HEK293 (cell line): ENCODE data around the gene FXYD3.

ENCODE experiments used
- FEZF1 ChIP-seq: fragments of 450-650 bp; formaldehyde crosslinking; IDR thresholded peaks from 2 replicates; pipeline ENCODE4 v1.5.1; 2016; ENCODE audit warnings: missing biosample characterization, missing genetic modification characterization
- OSR2 ChIP-seq: fragments of 450-650 bp; formaldehyde crosslinking; IDR thresholded peaks from 2 replicates; pipeline ENCODE4 v1.5.1; 2016; ENCODE audit warnings: missing biosample characterization, missing genetic modification characterization
- PATZ1 ChIP-seq: fragments of 450-650 bp; formaldehyde crosslinking; IDR thresholded peaks from 2 replicates; pipeline ENCODE4 v1.5.1; 2016; ENCODE audit warnings: missing biosample characterization, missing genetic modification characterization
- SALL2 ChIP-seq: fragments of 450-650 bp; formaldehyde crosslinking; IDR thresholded peaks from 2 replicates; pipeline ENCODE4 v1.5.0; 2017; ENCODE audit warnings: missing biosample characterization, mild to moderate bottlenecking, missing genetic modification characterization, borderline replicate concordance
- SCRT1 ChIP-seq: fragments of 450-650 bp; formaldehyde crosslinking; IDR thresholded peaks from 2 replicates; pipeline ENCODE4 v1.5.1; 2016; ENCODE audit warnings: missing biosample characterization, missing genetic modification characterization, borderline replicate concordance
- SETDB1 ChIP-seq: IDR thresholded peaks from one replicate; pipeline ENCODE4 v1.6.1; 2017; ENCODE audit warnings: mild to moderate bottlenecking, low read length, moderate library complexity, mixed read lengths; ENCODE audit not compliant: insufficient read length
- SP3 ChIP-seq: fragments of 450-650 bp; formaldehyde crosslinking; IDR thresholded peaks from 2 replicates; pipeline ENCODE4 v1.5.1; 2016; ENCODE audit warnings: missing biosample characterization, missing genetic modification characterization
- TSHZ1 ChIP-seq: fragments of 450-650 bp; formaldehyde crosslinking; IDR thresholded peaks from 2 replicates; pipeline ENCODE4 v1.5.1; 2016; ENCODE audit warnings: missing biosample characterization, missing genetic modification characterization, borderline replicate concordance
- ZBTB17 ChIP-seq: fragments of 450-650 bp; formaldehyde crosslinking; IDR thresholded peaks from 2 replicates; pipeline ENCODE4 v1.5.1; 2016; ENCODE audit warnings: missing biosample characterization, missing genetic modification characterization
- ZBTB44 ChIP-seq: fragments of 450-650 bp; IDR thresholded peaks from 2 replicates; pipeline ENCODE4 v1.5.1; 2018; ENCODE audit warnings: missing biosample characterization, mild to moderate bottlenecking, missing genetic modification characterization
- ZFP37 ChIP-seq: fragments of 450-650 bp; formaldehyde crosslinking; IDR thresholded peaks from 2 replicates; pipeline ENCODE4 v1.5.1; 2016; ENCODE audit warnings: missing biosample characterization, missing genetic modification characterization
- ZFP69B ChIP-seq: fragments of 450-650 bp; formaldehyde crosslinking; IDR thresholded peaks from 2 replicates; pipeline ENCODE4 v1.5.1; 2016; ENCODE audit warnings: missing biosample characterization, missing genetic modification characterization
- ZNF140 ChIP-seq: fragments of 450-650 bp; formaldehyde crosslinking; IDR thresholded peaks from 2 replicates; pipeline ENCODE4 v1.5.1; 2016; ENCODE audit warnings: missing biosample characterization, missing genetic modification characterization
- ZNF16 ChIP-seq: fragments of 450-650 bp; formaldehyde crosslinking; IDR thresholded peaks from 2 replicates; pipeline ENCODE4 v1.5.1; 2016; ENCODE audit warnings: low read depth, missing biosample characterization, missing genetic modification characterization
- ZNF24 ChIP-seq: fragments of 450-650 bp; formaldehyde crosslinking; IDR thresholded peaks from 2 replicates; pipeline ENCODE4 v1.5.1; 2016; ENCODE audit warnings: missing biosample characterization, missing genetic modification characterization
- ZNF248 ChIP-seq: fragments of 450-650 bp; formaldehyde crosslinking; IDR thresholded peaks from 2 replicates; pipeline ENCODE4 v1.5.1; 2017; ENCODE audit warnings: missing biosample characterization, missing genetic modification characterization
- ZNF274 ChIP-seq, 2 experiments: fragments of 200-500 bp in 1 of 2; fragments of 450-650 bp in 1 of 2; sonication (Bioruptor generic) in 1 of 2; formaldehyde crosslinking in 1 of 2; IDR thresholded peaks; 2 replicates each; pipeline versions ENCODE4 v1.5.1 to v1.6.1; 2014 to 2016; ENCODE audit warnings: borderline replicate concordance in 1 of 2, inconsistent platforms in 1 of 2, low read length in 1 of 2, missing biosample characterization in 1 of 2, missing genetic modification characterization in 1 of 2
- ZNF302 ChIP-seq: fragments of 450-650 bp; formaldehyde crosslinking; IDR thresholded peaks from 2 replicates; pipeline ENCODE4 v1.5.1; 2016; ENCODE audit warnings: missing biosample characterization, missing genetic modification characterization, low read depth
- ZNF335 ChIP-seq: fragments of 450-650 bp; formaldehyde crosslinking; conservative IDR thresholded peaks from 2 replicates; pipeline ENCODE4 v1.5.1; 2016; ENCODE audit warnings: missing biosample characterization, missing genetic modification characterization
- ZNF362 ChIP-seq: fragments of 450-650 bp; formaldehyde crosslinking; IDR thresholded peaks from 2 replicates; pipeline ENCODE4 v1.5.1; 2016; ENCODE audit warnings: missing biosample characterization, missing genetic modification characterization
- ZNF391 ChIP-seq: fragments of 450-650 bp; formaldehyde crosslinking; IDR thresholded peaks from 2 replicates; pipeline ENCODE4 v1.5.1; 2016; ENCODE audit warnings: low read depth, missing biosample characterization, missing genetic modification characterization, borderline replicate concordance
- ZNF501 ChIP-seq: fragments of 450-650 bp; formaldehyde crosslinking; IDR thresholded peaks from 2 replicates; pipeline ENCODE4 v1.5.1; 2016; ENCODE audit warnings: missing biosample characterization, missing genetic modification characterization
- ZNF623 ChIP-seq: fragments of 450-650 bp; formaldehyde crosslinking; IDR thresholded peaks from 2 replicates; pipeline ENCODE4 v1.5.1; 2016; ENCODE audit warnings: missing biosample characterization, missing genetic modification characterization
- ZNF639 ChIP-seq: fragments of 450-650 bp; formaldehyde crosslinking; IDR thresholded peaks from 2 replicates; pipeline ENCODE4 v1.5.1; 2016; ENCODE audit warnings: missing biosample characterization, missing genetic modification characterization
- ZNF660 ChIP-seq: fragments of 450-650 bp; IDR thresholded peaks from 2 replicates; pipeline ENCODE4 v1.5.1; 2018; ENCODE audit warnings: missing biosample characterization, mild to moderate bottlenecking, missing genetic modification characterization
- ZNF777 ChIP-seq: fragments of 450-650 bp; formaldehyde crosslinking; IDR thresholded peaks from 2 replicates; pipeline ENCODE4 v1.5.1; 2017; ENCODE audit warnings: missing biosample characterization, missing genetic modification characterization, borderline replicate concordance
- ZNF785 ChIP-seq: fragments of 450-650 bp; formaldehyde crosslinking; IDR thresholded peaks from 2 replicates; pipeline ENCODE4 v1.5.1; 2016; ENCODE audit warnings: missing biosample characterization, missing genetic modification characterization
- ZSCAN30 ChIP-seq: fragments of 450-650 bp; IDR thresholded peaks from 2 replicates; pipeline ENCODE4 v1.5.1; 2018; ENCODE audit warnings: missing biosample characterization, mild to moderate bottlenecking, missing genetic modification characterization, moderate library complexity
- ZXDB ChIP-seq: fragments of 450-650 bp; formaldehyde crosslinking; IDR thresholded peaks from 2 replicates; pipeline ENCODE4 v1.5.1; 2016; ENCODE audit warnings: missing biosample characterization, missing genetic modification characterization

Gene FXYD3

GRCh38 chr19:35090506-35091214, 25.0 kb upstream of the FXYD3 start (continued):
- TF ChIP-seq PATZ1 (tag by site-specific recombination), result peak; percentile 74
- TF ChIP-seq ZNF362, result no peak
- no peak for TF ChIP-seq ZNF248 (tag by site-specific recombination)
- no peak for TF ChIP-seq ZSCAN30
- TF ChIP-seq ZNF140 (tag by site-specific recombination), result no peak
- TF ChIP-seq ZNF639 (tag by site-specific recombination), result no peak
- TF ChIP-seq ZXDB, result peak; percentile 26; the same call in 1 of the 2 replicates
- peak; percentile 51 for TF ChIP-seq ZBTB17
- no peak for TF ChIP-seq ZNF777
- no peak for TF ChIP-seq SETDB1
- no peak for TF ChIP-seq ZNF24 (tag by site-specific recombination)
- no peak for TF ChIP-seq SALL2 (tag by site-specific recombination)
- 0 out of 2 replicates have a peak, but pooled peaks have one; percentile 50 for TF ChIP-seq ZNF501 (tag by site-specific recombination)
- no peak for TF ChIP-seq ZNF623
- no peak for TF ChIP-seq ZNF16 (tag by site-specific recombination)
- no peak for TF ChIP-seq ZNF302 (tag by site-specific recombination)
- no peak for TF ChIP-seq OSR2 (tag by site-specific recombination)
- TF ChIP-seq SCRT1 (tag by site-specific recombination), result no peak
- TF ChIP-seq ZFP69B (tag by site-specific recombination), result no peak
- no peak for TF ChIP-seq ZNF785 (tag by site-specific recombination)
- TF ChIP-seq ZNF391 (tag by site-specific recombination), result no peak
- TF ChIP-seq ZFP37 (tag by site-specific recombination), result no peak
- TF ChIP-seq TSHZ1, result no peak
- TF ChIP-seq ZBTB44 (tag by site-specific recombination), result no peak
- no peak for TF ChIP-seq FEZF1 (tag by site-specific recombination)
- peak; percentile 81 for TF ChIP-seq ZNF335 (tag by site-specific recombination)
- no peak; the same call in 1 of the 2 replicates for TF ChIP-seq ZNF660
- TF ChIP-seq ZNF274 (IDR thresholded peaks at IDR 0.05; ENCODE audit: low read length), result no peak
- no peak for TF ChIP-seq ZNF274 (tag by site-specific recombination; IDR thresholded peaks at IDR 0.05; ENCODE audit: borderline replicate concordance)
- TF ChIP-seq SP3 (tag by site-specific recombination), result 0 out of 2 replicates have a peak, but pooled peaks have one; percentile 12
